ENCODE measurements around the gene SF1.

The SF1 gene

GRCh38 chr11:64809781-64810241, 31.5 kb upstream of the SF1 start:
- TF ChIP-seq CTCF (IDR thresholded peaks at IDR 0.05; ENCODE audit: insufficient read depth, low read length, poor library complexity, severe bottlenecking): no peak
- H3K27me3 ChIP-seq (replicated peaks; ENCODE audit: control insufficient read depth, insufficient read depth, low read length): no peaks in the 10 kb centered on the region
- DNase-seq (ENCODE audit: extremely low read depth, insufficient read length): no peak
- peaks cover 7% of the 10 kb centered on the region for H3K36me3 ChIP-seq (ENCODE audit: control insufficient read depth, insufficient read depth, low read length)
- peak overlapping the region; percentile 82 for H3K4me3 ChIP-seq (replicated peaks; ENCODE audit: low read depth, low read length)

GRCh38 chr11:64805481-64805880, 27.1 kb upstream of the SF1 start:
- no peak overlapping the region for H3K4me3 ChIP-seq (replicated peaks; ENCODE audit: low read depth, low read length)
- TF ChIP-seq CTCF (IDR thresholded peaks at IDR 0.05; ENCODE audit: insufficient read depth, low read length, poor library complexity, severe bottlenecking): no peak
- DNase-seq (ENCODE audit: extremely low read depth, insufficient read length): no peak
- peaks cover 10% of the 10 kb centered on the region for H3K36me3 ChIP-seq (ENCODE audit: control insufficient read depth, insufficient read depth, low read length)
- no peaks in the 10 kb centered on the region for H3K27me3 ChIP-seq (replicated peaks; ENCODE audit: control insufficient read depth, insufficient read depth, low read length)

DNA sequence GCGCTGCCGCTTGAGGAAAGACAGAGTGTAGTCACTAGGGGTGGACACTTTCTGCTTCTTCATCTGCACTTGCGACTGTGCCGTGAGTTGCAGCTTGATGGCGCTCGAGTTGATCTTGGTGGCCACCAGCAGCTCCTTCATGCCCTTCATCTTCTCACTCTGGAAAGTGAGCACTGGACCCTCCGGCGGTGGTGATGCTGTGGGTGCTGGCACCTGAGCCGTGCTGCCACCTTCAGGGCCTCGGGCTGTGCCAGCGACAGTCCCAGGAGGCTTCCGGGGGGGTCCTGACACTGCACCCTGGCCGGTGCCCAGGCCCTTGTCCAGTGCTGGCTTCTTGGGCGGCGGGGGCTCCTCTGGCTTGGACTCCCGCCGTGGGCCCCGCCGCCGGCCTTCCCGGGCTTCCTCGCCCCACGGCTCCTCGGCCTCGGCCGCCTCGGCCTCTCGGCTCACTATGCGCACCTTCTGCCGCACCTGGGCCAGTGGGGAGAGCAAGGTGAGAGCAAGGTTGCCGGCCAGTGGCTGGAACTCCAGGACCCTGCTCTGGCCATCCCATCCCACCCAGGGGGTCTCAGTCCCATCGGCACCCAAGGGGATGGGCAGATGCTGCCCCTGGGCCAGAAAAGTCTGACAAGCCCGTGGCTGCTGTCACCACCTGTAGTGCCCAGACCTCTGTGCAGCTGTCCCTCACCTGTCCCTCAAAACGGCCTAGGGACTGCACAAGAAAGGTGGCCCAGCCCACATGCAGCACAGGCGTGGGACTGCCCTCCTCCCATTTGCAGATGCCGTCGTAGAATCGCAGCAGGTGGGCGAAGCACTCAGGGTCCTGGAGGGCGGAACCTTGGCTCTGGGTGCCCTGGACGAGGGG, 26.2 kb upstream of the SF1 start:
- no peaks in the 10 kb centered on the region for H3K27me3 ChIP-seq (replicated peaks; ENCODE audit: control insufficient read depth, insufficient read depth, low read length)
- peaks cover 11% of the 10 kb centered on the region for H3K36me3 ChIP-seq (ENCODE audit: control insufficient read depth, insufficient read depth, low read length)
- H3K4me3 ChIP-seq (replicated peaks; ENCODE audit: low read depth, low read length): no peak overlapping the region
- no peak for TF ChIP-seq CTCF (IDR thresholded peaks at IDR 0.05; ENCODE audit: insufficient read depth, low read length, poor library complexity, severe bottlenecking)
- DNase-seq (ENCODE audit: extremely low read depth, insufficient read length): no peak

- Histone ChIP-seq H3K36me3 (ENCODE audit: control insufficient read depth, insufficient read depth, low read length) (peaks cover 14% of the 10 kb centered on the region), H3K27me3 (replicated peaks; ENCODE audit: control insufficient read depth, insufficient read depth, low read length) (no peaks in the 10 kb centered on the region), H3K4me3 (replicated peaks; ENCODE audit: low read depth, low read length) (peak overlapping the region; percentile 73)
- TF ChIP-seq CTCF (IDR thresholded peaks at IDR 0.05; ENCODE audit: insufficient read depth, low read length, poor library complexity, severe bottlenecking): no peak
- DNase-seq (ENCODE audit: extremely low read depth, insufficient read length): no peak
Measured at GRCh38 chr11:64803846-64804345, 25.6 kb upstream of the SF1 start.

DNA sequence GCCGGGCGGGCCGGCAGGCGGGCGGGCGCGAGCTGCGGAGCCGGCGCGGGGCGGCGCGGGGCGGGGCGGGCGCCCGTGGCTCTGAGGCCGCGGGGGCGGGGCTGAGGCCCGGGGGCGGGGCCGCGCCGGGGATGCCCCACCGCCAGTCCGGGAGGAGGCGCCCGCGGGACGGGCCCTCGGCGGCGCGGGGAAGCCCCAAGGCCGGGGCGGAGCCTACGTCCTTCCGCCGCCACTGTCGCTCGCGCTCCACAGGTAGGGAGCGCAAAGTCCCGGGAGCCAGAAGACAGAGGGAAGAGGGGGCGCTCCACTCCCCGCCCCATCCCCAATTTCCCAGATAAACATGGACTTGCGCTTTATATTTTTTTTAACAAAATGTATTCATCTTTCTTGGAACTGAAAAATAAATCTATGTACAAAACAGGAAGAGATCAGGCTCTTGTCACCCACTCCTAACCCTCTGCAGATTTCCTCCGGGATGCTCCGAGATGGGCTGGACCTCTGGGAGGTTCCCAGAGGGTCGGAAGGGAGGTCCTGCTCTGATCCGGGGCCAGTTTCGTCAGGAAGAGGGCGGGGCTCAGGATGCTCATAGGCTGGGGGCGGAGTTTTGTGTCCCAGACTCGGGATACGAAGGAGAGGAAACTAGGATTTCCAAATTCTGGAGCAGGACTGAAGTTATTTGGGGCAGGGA, 25.0 kb upstream of the SF1 start, which contains the start of gene MAP4K2:
TSS of gene MAP4K2 (minus strand) at position 57 of the 688 bp plus-strand sequence. CDS start 65 bp downstream, outside the sequence.
- H3K4me3 ChIP-seq (replicated peaks; ENCODE audit: low read depth, low read length): peak within 1 kb of the TSS; percentile 84
- no peaks in the 10 kb centered on the region for H3K27me3 ChIP-seq (replicated peaks; ENCODE audit: control insufficient read depth, insufficient read depth, low read length)
- peak; percentile 86 for DNase-seq (ENCODE audit: extremely low read depth, insufficient read length)
- peak; percentile 6 for TF ChIP-seq CTCF (IDR thresholded peaks at IDR 0.05; ENCODE audit: insufficient read depth, low read length, poor library complexity, severe bottlenecking)
- peaks cover 15% of the 10 kb centered on the region for H3K36me3 ChIP-seq (ENCODE audit: control insufficient read depth, insufficient read depth, low read length)
